Measurements from ENCODE around the gene NYNRIN. TPM values are rescaled to one million over a fixed set of nuclear protein-coding genes. Genes with fewer than 3 reads are reported as not detected.

The NYNRIN gene
- polyA plus RNA-seq, 1 experiment: 10.5 TPM

GRCh38 chr14:24430143-24430681 is 31.4 kb downstream of the NYNRIN start:
- ChIA-PET CTCF (interaction anchor here (0.6 to 13.3 kb wide), 15 partner anchors 12 to 234 kb away, joined by 3 to 712 read pairs (median 24); partner anchors contain the start of genes ADCY4, CIDEB, LTB4R and LTB4R2), POLR2A (interaction anchor here (0.6 to 3.1 kb wide), 17 partner anchors 11 to 171 kb away, joined by 3 to 42 read pairs (median 3); partner anchors contain the start of genes DHRS1, NOP9, NYNRIN and SDR39U1)
- DNase-seq (ENCODE audit: low read depth, low spot score): no peak

GRCh38 chr14:24430682-24431568 is 32.1 kb downstream of the NYNRIN start:
- Histone ChIP-seq H3K4me3 (ENCODE audit: low read depth, low read length) (peak overlapping the region; percentile 82), H3K27me3 (ENCODE audit: control insufficient read depth, insufficient read depth, low read length) (no peaks in the 10 kb centered on the region), H3K9me3 (ENCODE audit: control insufficient read depth, insufficient read depth, low read length) (peaks cover 3% of the 10 kb centered on the region; the same call in 1 of the 2 replicates), H3K27ac (ENCODE audit: low read depth, low read length) (peak overlapping the region; percentile 87)
- TF ChIP-seq CTCF (IDR thresholded peaks at IDR 0.05; ENCODE audit: low read depth, low read length): no peak
- DNase-seq (ENCODE audit: low read depth, low spot score): no peak
- CTCF ChIA-PET: interaction anchor here (0.6 to 13.3 kb wide), 53 partner anchors 8 to 1112 kb away, joined by 3 to 712 read pairs (median 6); partner anchors contain the start of genes ADCY4, CHMP4A, CIDEB and DHRS1
- POLR2A ChIA-PET: interaction anchor here (0.7 to 3.1 kb wide), 16 partner anchors 10 to 160 kb away, joined by 3 to 42 read pairs (median 4); partner anchors contain the start of genes LTB4R2, RABGGTA and SDR39U1

More at GRCh38 chr14:24430143-24430681, 31.4 kb downstream of the NYNRIN start:
- Histone ChIP-seq H3K27me3 (ENCODE audit: control insufficient read depth, insufficient read depth, low read length) (no peaks in the 10 kb centered on the region), H3K4me3 (ENCODE audit: low read depth, low read length) (peak overlapping the region; percentile 82), H3K27ac (ENCODE audit: low read depth, low read length) (peak overlapping the region; percentile 87), H3K9me3 (ENCODE audit: control insufficient read depth, insufficient read depth, low read length) (peaks cover 3% of the 10 kb centered on the region; the same call in 1 of the 2 replicates)
- TF ChIP-seq CTCF (IDR thresholded peaks at IDR 0.05; ENCODE audit: low read depth, low read length): no peak

- peaks cover 3% of the 10 kb centered on the region; the same call in 1 of the 2 replicates for H3K9me3 ChIP-seq (ENCODE audit: control insufficient read depth, insufficient read depth, low read length)
- DNase-seq (ENCODE audit: low read depth, low spot score): peak; percentile 85
- ChIA-PET CTCF (interaction anchor here (0.6 to 13.3 kb wide), 56 partner anchors 9 to 1124 kb away, joined by 3 to 712 read pairs (median 5); partner anchors contain the start of genes ADCY4, CHMP4A, CIDEB and DHRS1), POLR2A (interaction anchor here (0.6 to 3.1 kb wide), 10 partner anchors 10 to 161 kb away, joined by 3 to 42 read pairs (median 5); partner anchors contain the start of genes LTB4R2, RABGGTA and SDR39U1)
- no peak overlapping the region for H3K27ac ChIP-seq (ENCODE audit: low read depth, low read length)
- H3K27me3 ChIP-seq (ENCODE audit: control insufficient read depth, insufficient read depth, low read length): no peaks in the 10 kb centered on the region
- peak overlapping the region; percentile 82 for H3K4me3 ChIP-seq (ENCODE audit: low read depth, low read length)
- TF ChIP-seq CTCF (IDR thresholded peaks at IDR 0.05; ENCODE audit: low read depth, low read length): peak; percentile 97
These were observed 32.9 kb downstream of the NYNRIN start for GRCh38 chr14:24431569-24432258.

GRCh38 chr14:24432259-24433131 is 33.7 kb downstream of the NYNRIN start:
- no peak for DNase-seq (ENCODE audit: low read depth, low spot score)
- ChIA-PET POLR2A (interaction anchor here (0.6 to 3.1 kb wide), 10 partner anchors 10 to 161 kb away, joined by 3 to 42 read pairs (median 5); partner anchors contain the start of genes LTB4R2, RABGGTA and SDR39U1), CTCF (interaction anchor here (0.6 to 13.3 kb wide), 47 partner anchors 9 to 1125 kb away, joined by 3 to 712 read pairs (median 8); partner anchors contain the start of genes ADCY4, CHMP4A, CIDEB and DHRS1)
- no peak overlapping the region for H3K27ac ChIP-seq (ENCODE audit: low read depth, low read length)
- H3K27me3 ChIP-seq (ENCODE audit: control insufficient read depth, insufficient read depth, low read length): no peaks in the 10 kb centered on the region
- peaks cover 3% of the 10 kb centered on the region; the same call in 1 of the 2 replicates for H3K9me3 ChIP-seq (ENCODE audit: control insufficient read depth, insufficient read depth, low read length)
- TF ChIP-seq CTCF (IDR thresholded peaks at IDR 0.05; ENCODE audit: low read depth, low read length): no peak
- peak overlapping the region; percentile 82 for H3K4me3 ChIP-seq (ENCODE audit: low read depth, low read length)
